Occipital lobe (tissue), 2 donors: Measurements from ENCODE around the gene ACVR1C. TPM values are rescaled to one million over a fixed set of nuclear protein-coding genes. Genes with fewer than 3 reads are reported as not detected.
"Not testable (repeated sequence)": the region's sequence is repeated elsewhere in the genome, so short reads cannot be mapped to it uniquely, and the experiment has no call there.

Source experiments
- DNase-seq: peaks from one replicate; lab custom pipeline; 2025; lab: John Stamatoyannopoulos, UW
- total RNA-seq: library from RNA; depleted of rRNA; stranded (reverse); fragments of >200 nt; gene quantifications from one replicate; pipeline ENCODE4 v1.2.3, GENCODE V29; 2014

The ACVR1C gene
- total RNA-seq, 1 donor from 2014 or later = 20.7 TPM

GRCh38 chr2:157574165-157574564, 54.5 kb downstream of the ACVR1C start:
- DNase-seq = no peak

GRCh38 chr2:157572725-157573124, 55.9 kb downstream of the ACVR1C start:
- no peak for DNase-seq

- not testable (repeated sequence) for DNase-seq
These were observed 62.0 kb downstream of the ACVR1C start for GRCh38 chr2:157566623-157567022.

- DNase-seq = not testable (repeated sequence)
These were observed 62.6 kb downstream of the ACVR1C start for GRCh38 chr2:157566113-157566512.

- no peak for DNase-seq
These were observed 63.1 kb downstream of the ACVR1C start for GRCh38 chr2:157565550-157565949.

- no peak for DNase-seq
These were observed 68.8 kb downstream of the ACVR1C start for GRCh38 chr2:157559890-157560289.

- DNase-seq = no peak
These were observed 69.2 kb downstream of the ACVR1C start for GRCh38 chr2:157559461-157559860.

- DNase-seq = no peak
These were observed 69.6 kb downstream of the ACVR1C start for GRCh38 chr2:157559061-157559460.

- no peak for DNase-seq
These were observed 70.9 kb downstream of the ACVR1C start for GRCh38 chr2:157557770-157558169.

GRCh38 chr2:157540102-157540501, 88.6 kb downstream of the ACVR1C start:
- no peak for DNase-seq

- no peak for DNase-seq
These were observed 90.6 kb downstream of the ACVR1C start for GRCh38 chr2:157538064-157538463.

GRCh38 chr2:157536815-157537214, 91.8 kb downstream of the ACVR1C start:
- no peak for DNase-seq

GRCh38 chr2:157528963-157529751, 99.5 kb downstream of the ACVR1C start:
- no peak for DNase-seq

- no peak for DNase-seq
These were observed 102.6 kb downstream of the ACVR1C start for GRCh38 chr2:157526070-157526469.

GRCh38 chr2:157523270-157524247, 105.1 kb downstream of the ACVR1C start:
- no peak for DNase-seq

GRCh38 chr2:157514966-157515365, 113.7 kb downstream of the ACVR1C start:
- DNase-seq = not testable (repeated sequence)

- DNase-seq = no peak
These were observed 118.9 kb downstream of the ACVR1C start for GRCh38 chr2:157509744-157510143.

GRCh38 chr2:157508676-157509075, 120.0 kb downstream of the ACVR1C start:
- no peak for DNase-seq

- DNase-seq = no peak
These were observed 122.1 kb downstream of the ACVR1C start for GRCh38 chr2:157506586-157506985.

GRCh38 chr2:157504623-157505022, 124.0 kb downstream of the ACVR1C start:
- DNase-seq = no peak

- no peak for DNase-seq
These were observed 127.6 kb downstream of the ACVR1C start for GRCh38 chr2:157501026-157501425.

- DNase-seq = no peak
These were observed 128.3 kb downstream of the ACVR1C start for GRCh38 chr2:157500334-157500733.
